Activated T-helper 9 cell treated with anti-CD3 and anti-CD28 coated beads, Interleukin-2, amount 50 U/mL, for 16 hours (primary cell): Measurements from ENCODE around the gene SELENOP.
A peak's percentile ranks its signal among the peaks of the same experiment; 100 is the strongest.

Experiments used
- DNase-seq: peaks from one replicate; pipeline ENCODE4 v3.0.0-alpha.2; 2020; ENCODE audit warnings: low read depth

SELENOP gene

DNA sequence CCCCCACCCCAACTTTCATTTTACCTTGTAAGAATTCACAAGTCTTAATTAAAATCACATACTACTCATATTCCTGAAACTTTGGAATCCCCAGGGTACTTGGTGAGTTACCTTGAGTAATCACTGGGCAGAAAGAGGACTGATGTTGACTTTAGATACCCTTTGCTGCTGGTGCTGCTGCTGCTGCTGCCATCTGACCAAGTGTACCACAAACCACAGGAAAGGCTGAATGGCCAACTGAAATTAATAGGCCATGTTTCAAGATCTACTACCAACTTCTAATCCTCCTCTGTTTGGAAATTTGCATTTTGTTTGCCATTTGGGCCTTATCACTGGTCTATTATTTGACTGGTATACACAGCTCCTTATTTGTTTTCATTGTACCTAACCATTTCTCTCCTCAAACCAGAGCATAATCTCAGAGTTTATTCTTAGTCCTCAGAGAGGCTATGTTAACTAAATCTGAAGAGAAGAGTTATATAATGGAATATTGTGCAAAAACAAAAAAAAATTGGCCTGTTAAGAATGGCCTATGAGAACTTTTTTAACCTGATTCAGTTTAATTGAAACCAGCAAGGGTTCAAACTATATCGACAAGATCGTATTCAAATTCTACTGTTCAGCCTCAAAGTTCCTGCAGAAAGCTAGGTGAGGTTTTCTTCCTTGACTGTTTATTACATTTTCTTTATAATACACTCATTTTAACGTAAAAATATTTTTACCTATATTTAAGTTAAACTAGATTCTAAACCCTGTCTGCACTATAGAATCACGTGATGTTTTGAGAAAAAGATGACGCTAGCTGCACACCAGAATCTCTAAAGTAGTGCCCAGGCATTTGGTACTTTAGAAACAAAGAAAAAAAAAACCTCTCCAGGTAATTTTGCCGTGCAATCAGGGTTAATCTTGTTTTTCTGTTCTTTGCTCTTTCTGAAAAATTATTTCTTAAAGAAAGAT lies 13.1 kb downstream of the SELENOP start:
- DNase-seq, result no peak

- DNase-seq, result no peak
Observed at GRCh38 chr5:42791151-42791550, 20.5 kb downstream of the SELENOP start.

GRCh38 chr5:42787845-42788244 lies 23.8 kb downstream of the SELENOP start:
- DNase-seq, result no peak

GRCh38 chr5:42787073-42787472 lies 24.6 kb downstream of the SELENOP start:
- no peak for DNase-seq

- DNase-seq, result no peak
Observed at GRCh38 chr5:42785756-42786155, 25.9 kb downstream of the SELENOP start.

DNA sequence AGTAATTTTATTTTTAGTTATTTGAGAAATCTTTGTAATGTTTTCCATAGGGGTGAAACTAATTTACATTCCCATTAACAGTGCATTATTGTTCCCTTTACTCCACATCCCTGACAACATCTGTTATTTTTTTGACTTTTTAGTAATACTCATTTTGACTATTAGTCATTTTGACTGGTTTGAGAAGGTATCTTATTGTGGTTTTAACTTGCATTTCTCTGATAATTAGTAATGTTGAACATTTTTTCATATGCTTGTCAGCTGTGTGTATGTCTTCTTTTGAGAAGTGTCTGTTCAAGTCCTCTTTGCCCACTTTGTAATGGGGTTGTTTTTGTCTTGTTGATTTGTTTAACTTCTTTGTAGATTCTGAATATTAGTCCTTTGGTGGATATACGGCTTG lies 27.6 kb downstream of the SELENOP start:
- DNase-seq, result no peak

DNA sequence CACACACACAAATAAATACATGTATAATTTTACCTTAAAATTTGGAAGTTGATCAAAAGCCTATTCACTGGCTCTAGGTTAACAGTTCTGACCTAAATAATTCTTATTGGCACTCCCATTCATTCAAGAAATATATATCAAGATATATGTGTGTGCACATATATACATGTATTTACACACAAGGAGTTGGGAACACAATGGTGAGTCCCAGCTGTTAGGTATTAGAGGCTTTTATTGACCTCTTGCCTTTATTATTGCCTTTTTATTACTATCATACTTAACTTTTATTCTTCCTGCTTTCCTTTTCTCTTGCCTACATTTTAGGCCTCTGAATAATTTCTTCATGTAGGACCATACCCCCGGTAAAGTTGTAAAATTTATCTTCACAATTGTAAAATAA lies 30.1 kb downstream of the SELENOP start:
- no peak for DNase-seq

GRCh38 chr5:42779083-42779482 lies 32.6 kb downstream of the SELENOP start:
- DNase-seq, result no peak

DNA sequence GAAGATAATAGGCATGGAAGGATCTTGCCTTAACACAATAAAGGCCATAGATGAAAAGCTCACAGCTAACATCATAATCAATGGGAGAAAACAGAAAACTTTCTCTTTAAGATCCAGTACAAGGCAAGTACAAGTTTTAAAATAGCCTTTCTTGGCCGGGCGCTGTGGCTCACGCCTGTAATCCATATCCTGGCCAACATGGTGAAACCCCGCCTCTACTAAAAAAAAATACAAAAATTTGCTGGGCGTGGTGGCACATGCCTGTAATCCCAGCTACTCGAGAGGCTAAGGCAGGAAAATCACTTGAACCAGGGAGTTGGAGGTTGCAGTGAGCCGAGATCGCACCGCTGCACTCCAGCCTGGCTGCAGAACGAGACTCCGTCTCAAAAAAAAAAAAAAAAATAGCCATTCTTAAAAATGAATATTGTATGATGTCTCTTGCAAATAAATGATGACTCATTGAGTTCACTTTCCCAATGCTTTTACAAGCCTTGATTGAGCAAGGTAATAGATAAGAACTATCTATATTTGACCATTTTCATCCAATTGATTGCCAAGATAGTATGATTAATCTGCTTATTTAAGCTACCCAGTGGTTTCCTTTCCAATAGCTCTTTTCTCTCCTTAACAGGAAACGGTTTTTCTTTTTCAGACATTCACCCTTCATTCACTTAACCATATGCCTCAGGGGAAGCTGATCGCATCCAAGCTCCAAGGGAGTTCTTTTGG lies 39.3 kb downstream of the SELENOP start:
- DNase-seq, result no peak

- DNase-seq, result no peak
Observed at GRCh38 chr5:42770003-42770402, 41.7 kb downstream of the SELENOP start.

DNA sequence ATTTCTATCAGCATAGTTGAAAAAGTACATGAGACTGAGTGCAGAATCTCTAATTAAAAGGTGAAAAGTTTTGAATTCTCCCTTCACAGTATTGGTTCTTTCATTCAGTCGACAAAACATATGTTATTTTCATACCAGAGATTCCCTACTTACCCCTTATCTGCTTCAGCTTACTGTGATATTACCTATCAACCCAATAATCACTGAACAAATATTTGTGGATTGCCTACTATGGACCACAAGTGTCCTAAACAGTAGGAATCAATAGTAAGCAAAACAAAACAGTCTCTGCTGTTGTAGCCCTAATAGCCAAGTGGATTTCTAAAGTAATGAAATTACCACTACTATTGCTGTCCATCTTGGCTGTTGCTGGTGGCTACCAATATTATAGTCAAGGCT lies 43.6 kb downstream of the SELENOP start:
- no peak for DNase-seq

GRCh38 chr5:42767491-42768105 lies 44.1 kb downstream of the SELENOP start:
- no peak for DNase-seq

DNA sequence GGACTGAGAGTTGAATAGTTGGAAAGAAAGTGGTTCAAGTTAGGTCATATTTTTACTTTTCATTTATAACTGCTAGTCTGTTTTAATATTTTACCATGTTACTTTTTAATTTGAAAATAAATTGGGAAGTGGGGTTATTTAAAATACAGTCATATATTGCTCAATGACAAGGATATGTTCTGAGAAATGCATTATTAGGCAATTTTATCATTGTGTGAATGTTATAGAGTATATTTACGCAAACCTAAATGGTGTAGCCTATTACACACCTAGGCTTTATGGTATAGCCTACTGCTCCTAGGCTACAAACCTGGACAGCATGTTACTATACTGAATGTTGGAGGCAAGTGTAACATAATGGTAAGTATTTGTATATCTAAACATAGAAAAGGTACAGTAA lies 49.9 kb downstream of the SELENOP start:
- no peak for DNase-seq

DNA sequence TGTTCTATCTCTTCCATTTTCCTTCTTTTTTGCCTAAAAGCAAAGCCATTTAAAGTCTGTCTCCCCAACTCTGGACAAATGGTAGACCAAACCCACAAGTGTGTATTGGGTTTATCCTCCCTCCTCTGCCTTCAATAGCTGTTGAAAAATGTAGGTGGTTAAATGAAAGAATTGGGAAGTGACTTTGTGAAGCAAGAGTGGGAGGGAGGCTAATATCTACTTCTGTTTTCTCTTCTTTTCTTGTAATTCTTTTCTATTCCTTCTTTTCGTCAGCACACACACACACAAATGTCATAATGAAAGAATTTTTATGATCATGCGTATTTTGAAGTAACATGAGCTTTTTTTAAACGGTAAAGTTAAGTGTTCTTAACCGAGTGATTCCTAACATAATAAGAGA lies 51.3 kb downstream of the SELENOP start:
- no peak for DNase-seq

DNA sequence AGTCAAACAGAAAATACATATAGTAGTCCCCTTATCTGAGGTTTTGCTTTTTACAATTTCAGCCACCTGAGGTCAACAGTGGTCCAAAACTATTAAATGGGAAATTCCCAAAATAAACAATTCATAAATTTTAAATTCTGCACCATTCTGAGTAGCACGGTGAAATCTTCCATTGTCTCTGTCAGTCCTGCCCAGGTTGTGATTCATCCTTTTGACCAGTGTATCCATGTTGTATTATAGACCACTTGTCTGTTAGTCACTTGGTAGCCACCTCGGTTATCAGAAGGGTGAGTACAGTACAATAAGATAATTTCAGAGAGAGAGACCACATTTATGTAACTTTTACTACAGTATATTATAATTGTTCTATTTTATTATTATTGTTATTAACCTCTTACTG lies 52.2 kb downstream of the SELENOP start:
- no peak for DNase-seq

DNA sequence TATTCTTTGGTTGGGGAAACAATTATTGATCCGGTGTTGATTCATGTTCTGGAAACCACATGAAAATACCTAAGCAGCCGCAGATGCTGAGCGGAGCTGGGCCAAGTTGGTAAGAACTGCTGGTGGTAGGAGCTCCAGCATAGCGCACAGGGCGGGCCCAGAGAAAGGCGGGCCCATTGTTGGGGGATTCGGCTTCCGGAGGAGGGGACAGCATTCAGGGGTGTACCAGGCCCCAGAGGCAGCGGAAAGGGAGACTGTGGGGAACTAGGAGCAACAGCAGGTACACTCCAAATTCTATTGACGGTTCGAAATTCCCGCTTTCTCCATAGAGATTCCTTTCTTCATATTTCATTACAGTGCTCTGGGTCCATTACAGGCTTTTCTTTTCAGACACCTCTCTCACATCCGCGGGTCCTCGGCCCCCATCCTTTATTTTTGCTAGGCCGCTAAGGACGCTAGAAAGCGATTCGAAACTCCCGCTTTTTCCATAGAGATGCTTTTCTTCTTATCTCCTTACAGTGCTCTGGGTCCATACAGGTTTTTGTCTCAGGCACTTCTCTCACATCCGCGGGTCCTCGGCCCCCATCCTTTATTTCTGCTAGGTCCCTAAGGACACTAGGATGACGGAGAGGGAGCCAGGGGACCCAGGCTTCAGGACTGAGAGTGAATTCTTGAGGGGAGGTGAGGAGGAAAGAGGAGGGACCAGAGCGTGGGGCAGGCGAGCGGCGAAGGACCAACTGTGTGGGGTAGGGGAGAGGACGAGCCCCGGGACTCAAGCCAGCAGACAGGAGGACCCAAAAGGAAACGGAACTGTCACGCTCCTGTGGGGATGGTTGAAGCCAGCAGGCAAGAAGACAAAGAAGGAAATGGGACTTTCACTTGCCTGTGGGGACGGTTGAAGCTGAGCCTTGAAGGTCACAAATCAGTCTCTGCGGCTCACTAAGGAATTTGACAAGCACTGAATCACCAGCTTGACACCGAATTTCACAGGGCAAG lies 54.8 kb downstream of the SELENOP start, which contains the start of gene CCDC152:
TSS of gene CCDC152 (plus strand) at position 213 of the 996 bp plus-strand sequence. CDS start 2,304 bp downstream, outside the sequence.
- DNase-seq, result peak; percentile 40

DNA sequence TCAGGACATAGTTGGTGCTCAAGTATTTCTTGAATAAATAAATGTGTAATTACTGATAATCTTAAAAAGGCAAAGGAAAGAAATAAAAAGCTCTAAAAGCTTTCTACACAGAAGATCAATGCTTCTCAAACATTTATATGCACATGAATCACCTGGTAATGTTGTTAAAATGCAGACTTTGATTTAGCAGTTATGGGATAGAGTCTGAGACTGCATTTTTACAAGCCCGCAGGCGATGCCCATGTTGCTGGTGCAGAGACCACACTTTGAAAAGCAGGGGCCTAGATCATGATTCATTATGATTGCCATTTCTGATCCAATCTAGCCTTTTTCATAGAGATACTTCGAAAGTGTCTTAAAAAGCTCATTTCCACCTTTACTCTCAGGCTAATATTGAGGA lies 58.6 kb downstream of the SELENOP start:
- no peak for DNase-seq

DNA sequence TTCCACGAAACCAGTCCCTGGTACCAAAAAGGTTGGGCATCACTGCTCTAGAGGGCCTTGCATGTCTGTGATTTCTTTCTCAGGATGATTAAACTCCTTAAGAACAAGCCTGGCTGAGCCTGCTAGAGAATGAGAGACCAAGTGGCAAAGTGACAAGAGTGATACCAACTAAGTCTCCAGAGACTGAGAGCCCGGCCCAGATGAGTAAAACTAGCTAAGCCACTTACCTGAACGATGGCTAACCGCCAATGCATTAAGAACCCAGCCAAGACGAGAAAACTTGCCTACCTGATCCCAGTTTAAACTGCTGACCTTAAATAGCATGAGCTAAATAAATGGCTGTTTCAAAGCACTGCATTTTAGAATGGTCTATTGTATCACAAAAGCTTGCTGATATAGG lies 60.6 kb downstream of the SELENOP start:
- DNase-seq, result no peak

GRCh38 chr5:42750507-42750906 lies 61.2 kb downstream of the SELENOP start:
- DNase-seq, result no peak
